Progenitor cell of endocrine pancreas (in vitro differentiated cells): ENCODE data around the gene ARFGAP1. TPM values are rescaled to one million over a fixed set of nuclear protein-coding genes. Genes with fewer than 3 reads are reported as not detected.

Source experiments
- DNase-seq: peaks from one replicate; pipeline ENCODE4 v3.0.0; 2021; ENCODE audit warnings: low spot score; ENCODE audit not compliant: unreplicated experiment
- H3K27ac Mint-ChIP-seq: 2 replicates; pipeline ENCODE4 v1.8.0; 2021; ENCODE audit warnings: mild to moderate bottlenecking, moderate library complexity, mixed read lengths
- H3K27me3 Mint-ChIP-seq: 2 replicates; pipeline ENCODE4 v1.8.0; 2021; ENCODE audit warnings: mixed read lengths
- H3K36me3 Mint-ChIP-seq: 2 replicates; pipeline ENCODE4 v1.8.0; 2022; ENCODE audit warnings: mixed read lengths; ENCODE audit not compliant: insufficient read depth
- H3K4me1 Mint-ChIP-seq: 2 replicates; pipeline ENCODE4 v1.8.0; 2021; ENCODE audit warnings: low read depth, mixed read lengths
- H3K4me3 Mint-ChIP-seq: 2 replicates; pipeline ENCODE4 v1.8.0; 2021; ENCODE audit warnings: low read depth, mild to moderate bottlenecking, moderate library complexity, mixed read lengths
- H3K9me3 Mint-ChIP-seq: 2 replicates; pipeline ENCODE4 v1.8.0; 2021; ENCODE audit warnings: low read depth, mixed read lengths
- total RNA-seq: library from RNA; stranded (reverse); gene quantifications from 2 replicates; pipeline ENCODE4 v1.2.1, GENCODE V29; 2021
- TF ChIP-seq, protein P1 (sequence below): fragments of 200-600 bp; sonication (generic); IDR thresholded peaks from one replicate; pipeline ENCODE4 v1.5.0; 2021; ENCODE audit warnings: antibody characterized with exemption, mild to moderate bottlenecking; ENCODE audit not compliant: unreplicated experiment

The ARFGAP1 gene
- total RNA-seq, 1 donor from 2014 or later = 119 TPM

DNA sequence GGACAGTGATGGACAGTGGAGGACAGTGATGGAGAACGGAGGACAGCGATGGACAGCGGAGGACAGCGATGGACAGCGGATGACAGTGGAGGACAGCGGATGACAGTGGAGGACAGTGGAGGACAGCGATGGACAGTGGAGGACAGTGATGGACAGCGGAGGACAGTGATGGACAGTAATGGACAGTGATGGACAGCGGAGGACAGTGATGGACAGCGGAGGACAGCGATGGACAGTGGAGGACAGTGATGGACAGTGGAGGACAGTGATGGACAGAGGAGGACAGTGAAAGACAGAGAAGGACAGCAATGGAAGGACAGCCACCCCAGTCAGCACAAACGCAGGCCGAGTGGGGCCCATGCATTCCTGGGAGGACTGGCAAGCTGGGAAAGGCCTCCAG lies 15.0 kb upstream of the ARFGAP1 start:
- H3K4me1 Mint-ChIP-seq = peaks cover 12% of the 10 kb centered on the region

GRCh38 chr20:63258781-63259180 lies 13.8 kb upstream of the ARFGAP1 start:
- peaks cover 39% of the 10 kb centered on the region for H3K27me3 Mint-ChIP-seq
- no peaks in the 10 kb centered on the region for H3K9me3 Mint-ChIP-seq
- no peak overlapping the region for H3K27ac Mint-ChIP-seq
- peaks cover 14% of the 10 kb centered on the region for H3K4me1 Mint-ChIP-seq
- no peak for DNase-seq
- H3K36me3 Mint-ChIP-seq = no peaks in the 10 kb centered on the region
- TF ChIP-seq, protein P1, sequence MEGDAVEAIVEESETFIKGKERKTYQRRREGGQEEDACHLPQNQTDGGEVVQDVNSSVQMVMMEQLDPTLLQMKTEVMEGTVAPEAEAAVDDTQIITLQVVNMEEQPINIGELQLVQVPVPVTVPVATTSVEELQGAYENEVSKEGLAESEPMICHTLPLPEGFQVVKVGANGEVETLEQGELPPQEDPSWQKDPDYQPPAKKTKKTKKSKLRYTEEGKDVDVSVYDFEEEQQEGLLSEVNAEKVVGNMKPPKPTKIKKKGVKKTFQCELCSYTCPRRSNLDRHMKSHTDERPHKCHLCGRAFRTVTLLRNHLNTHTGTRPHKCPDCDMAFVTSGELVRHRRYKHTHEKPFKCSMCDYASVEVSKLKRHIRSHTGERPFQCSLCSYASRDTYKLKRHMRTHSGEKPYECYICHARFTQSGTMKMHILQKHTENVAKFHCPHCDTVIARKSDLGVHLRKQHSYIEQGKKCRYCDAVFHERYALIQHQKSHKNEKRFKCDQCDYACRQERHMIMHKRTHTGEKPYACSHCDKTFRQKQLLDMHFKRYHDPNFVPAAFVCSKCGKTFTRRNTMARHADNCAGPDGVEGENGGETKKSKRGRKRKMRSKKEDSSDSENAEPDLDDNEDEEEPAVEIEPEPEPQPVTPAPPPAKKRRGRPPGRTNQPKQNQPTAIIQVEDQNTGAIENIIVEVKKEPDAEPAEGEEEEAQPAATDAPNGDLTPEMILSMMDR = no peak
- H3K4me3 Mint-ChIP-seq = no peak overlapping the region

More for the DNA sequence above, 15.0 kb upstream of the ARFGAP1 start:
- H3K27me3 Mint-ChIP-seq = peaks cover 48% of the 10 kb centered on the region
- no peaks in the 10 kb centered on the region for H3K9me3 Mint-ChIP-seq
- DNase-seq = no peak
- no peaks in the 10 kb centered on the region for H3K36me3 Mint-ChIP-seq
- no peak overlapping the region for H3K27ac Mint-ChIP-seq
- TF ChIP-seq, protein P1 = no peak
- H3K4me3 Mint-ChIP-seq = no peak overlapping the region

DNA sequence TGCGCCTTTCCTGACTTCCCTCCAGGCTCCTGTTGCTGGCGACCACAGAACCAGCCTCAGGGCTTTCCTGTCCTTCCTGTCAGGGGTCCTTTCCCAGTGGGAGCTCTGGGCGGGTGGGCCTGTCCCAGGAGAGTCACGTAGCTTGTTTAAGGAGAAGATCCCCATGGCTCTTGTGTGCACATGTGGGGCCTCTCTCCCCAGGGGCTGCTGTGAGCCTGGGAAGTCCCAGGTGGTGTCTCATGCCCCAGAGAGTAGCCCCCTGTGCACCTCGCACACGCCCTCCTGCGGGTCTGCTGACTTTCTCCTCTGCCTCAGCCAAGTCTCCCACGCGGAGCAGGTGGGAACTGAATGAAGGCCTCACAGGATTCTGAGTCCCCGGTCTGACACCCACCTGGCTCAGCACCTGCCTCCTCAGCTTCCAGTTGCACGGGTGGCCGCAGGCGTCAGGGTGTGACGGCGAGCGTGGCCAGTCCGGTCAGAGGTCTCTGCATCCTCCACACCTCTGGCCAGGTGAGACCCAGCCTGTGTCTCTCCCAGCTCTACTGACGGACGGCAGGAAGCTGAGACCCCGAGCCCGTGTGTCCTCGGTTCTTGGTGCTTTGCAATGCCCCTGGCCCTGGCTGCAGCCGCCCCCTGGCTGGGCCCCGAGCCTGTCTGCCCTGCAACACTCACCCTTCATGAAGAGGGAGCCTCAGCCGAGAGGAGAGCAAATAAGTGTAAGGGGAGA lies 12.7 kb upstream of the ARFGAP1 start:
- H3K4me3 Mint-ChIP-seq = no peak overlapping the region
- no peak for DNase-seq
- TF ChIP-seq, protein P1 = no peak
- no peaks in the 10 kb centered on the region for H3K36me3 Mint-ChIP-seq
- peaks cover 40% of the 10 kb centered on the region for H3K27me3 Mint-ChIP-seq
- peaks cover 12% of the 10 kb centered on the region for H3K4me1 Mint-ChIP-seq
- no peak overlapping the region for H3K27ac Mint-ChIP-seq
- no peaks in the 10 kb centered on the region for H3K9me3 Mint-ChIP-seq

GRCh38 chr20:63260521-63260920 lies 12.1 kb upstream of the ARFGAP1 start:
- TF ChIP-seq, protein P1 = no peak
- Mint-ChIP-seq H3K27ac (no peak overlapping the region), H3K27me3 (peaks cover 33% of the 10 kb centered on the region), H3K4me1 (peaks cover 7% of the 10 kb centered on the region), H3K36me3 (no peaks in the 10 kb centered on the region), H3K9me3 (no peaks in the 10 kb centered on the region), H3K4me3 (no peak overlapping the region)
- DNase-seq = no peak

DNA sequence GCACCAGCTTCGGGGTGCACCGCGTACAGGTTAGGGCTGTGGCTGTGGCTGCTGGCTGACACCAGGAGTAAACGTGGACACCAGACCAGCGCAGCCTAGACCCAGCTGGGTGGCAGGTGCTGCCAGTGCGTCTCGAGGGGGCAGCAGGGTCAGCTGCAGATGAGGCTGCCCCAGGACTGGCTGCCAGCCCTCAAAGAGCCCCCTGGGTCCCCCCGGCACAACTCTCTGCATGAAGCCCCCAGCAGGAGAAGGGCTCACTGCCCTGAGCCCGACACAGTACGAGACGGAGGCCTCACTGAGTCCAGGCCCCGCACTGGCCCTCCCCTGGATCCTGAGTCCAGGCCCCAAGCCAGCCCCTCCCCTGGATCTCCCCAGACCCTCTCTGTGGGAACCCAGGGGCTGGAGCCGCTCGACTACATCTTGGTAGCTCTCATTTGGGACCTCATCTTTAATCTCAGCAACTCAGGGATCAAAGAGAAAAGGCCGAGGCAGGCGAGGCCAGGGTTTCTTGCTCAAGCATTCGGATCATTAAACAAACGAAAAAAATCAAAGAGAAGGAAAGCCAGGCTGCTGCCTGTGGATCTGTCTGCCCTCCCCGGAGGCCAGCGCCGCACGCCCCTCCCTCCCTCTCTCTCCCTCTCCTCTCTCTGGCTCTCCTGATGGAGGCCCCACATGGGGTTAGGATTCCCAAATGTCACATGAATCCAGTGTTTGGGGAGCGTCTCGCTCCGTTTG lies 11.4 kb upstream of the ARFGAP1 start:
- H3K9me3 Mint-ChIP-seq = no peaks in the 10 kb centered on the region
- H3K4me1 Mint-ChIP-seq = peaks cover 6% of the 10 kb centered on the region
- no peaks in the 10 kb centered on the region for H3K36me3 Mint-ChIP-seq
- TF ChIP-seq, protein P1 = no peak
- H3K27me3 Mint-ChIP-seq = peaks cover 28% of the 10 kb centered on the region
- no peak overlapping the region for H3K4me3 Mint-ChIP-seq
- DNase-seq = no peak
- H3K27ac Mint-ChIP-seq = no peak overlapping the region
